IPS-NIHi7 (cell line): ENCODE measurements around the gene UCKL1.
A peak's percentile ranks its signal among the peaks of the same experiment; 100 is the strongest.
"Not testable (repeated sequence)": the region's sequence is repeated elsewhere in the genome, so short reads cannot be mapped to it uniquely, and the experiment has no call there.

Experiments
- DNase-seq: peaks from one replicate; pipeline ENCODE4 v3.0.0; 2012; ENCODE audit warnings: mixed read lengths; ENCODE audit errors: extremely low spot score

Gene UCKL1

DNA sequence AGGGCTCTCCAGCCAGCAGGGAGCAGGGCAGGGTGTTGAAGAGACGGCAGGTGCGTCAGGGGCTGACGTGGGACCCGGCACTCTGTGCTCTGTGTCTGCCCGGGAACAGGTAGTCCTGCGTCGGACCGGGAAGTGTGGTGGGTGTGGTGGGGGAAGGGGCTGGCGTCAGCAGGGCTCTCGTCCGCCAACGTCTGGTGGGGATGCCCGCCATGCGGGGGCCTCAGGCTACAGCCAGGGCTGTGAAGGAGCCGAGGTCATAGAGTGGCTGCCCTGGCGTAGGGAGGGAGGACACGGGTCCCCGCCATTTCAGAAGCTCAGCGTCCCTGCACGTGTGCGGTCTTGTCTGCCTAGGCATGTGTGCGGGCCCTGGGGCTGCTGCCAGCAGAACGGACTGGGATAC, 36.0 kb downstream of the UCKL1 start:
- DNase-seq: no peak

DNA sequence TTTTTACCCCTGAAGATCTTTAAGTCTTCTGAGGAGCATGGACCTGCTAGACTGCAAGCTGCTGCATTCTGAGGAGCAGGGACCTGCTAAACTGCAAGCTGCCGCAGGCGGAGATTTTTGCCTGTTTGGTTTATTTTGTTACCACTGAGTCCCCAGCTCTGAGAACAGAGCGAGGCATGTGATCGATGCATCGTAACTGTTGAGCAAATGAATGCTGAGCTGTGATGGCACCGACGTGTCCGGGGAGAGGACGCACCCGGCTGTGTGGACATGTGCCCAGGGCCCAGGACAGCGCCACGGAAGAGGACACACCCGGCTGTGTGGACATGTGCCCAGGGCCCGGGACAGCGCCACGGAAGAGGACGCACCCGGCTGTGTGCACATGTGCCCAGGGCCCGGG, 37.1 kb downstream of the UCKL1 start:
- DNase-seq: no peak

DNA sequence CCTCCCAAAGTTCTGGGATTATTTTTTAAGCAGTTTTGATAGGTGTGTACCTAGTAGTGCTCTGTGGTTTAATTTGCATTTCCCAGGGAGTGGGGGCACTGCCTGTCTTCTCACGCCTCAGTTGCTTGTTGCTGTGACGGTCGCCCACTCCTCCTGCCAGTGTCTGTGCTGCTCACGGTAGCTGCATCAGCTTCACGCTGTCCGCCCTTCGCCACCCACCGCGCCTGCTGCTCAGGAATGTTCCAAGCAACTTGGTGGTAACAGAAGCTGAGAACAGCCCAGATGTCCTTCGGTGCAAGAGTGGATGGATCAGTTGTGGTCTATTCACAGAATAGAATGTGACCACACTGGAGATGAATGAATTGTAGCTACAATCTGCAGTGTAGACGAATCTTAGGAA, 38.4 kb downstream of the UCKL1 start:
- DNase-seq: no peak

DNA sequence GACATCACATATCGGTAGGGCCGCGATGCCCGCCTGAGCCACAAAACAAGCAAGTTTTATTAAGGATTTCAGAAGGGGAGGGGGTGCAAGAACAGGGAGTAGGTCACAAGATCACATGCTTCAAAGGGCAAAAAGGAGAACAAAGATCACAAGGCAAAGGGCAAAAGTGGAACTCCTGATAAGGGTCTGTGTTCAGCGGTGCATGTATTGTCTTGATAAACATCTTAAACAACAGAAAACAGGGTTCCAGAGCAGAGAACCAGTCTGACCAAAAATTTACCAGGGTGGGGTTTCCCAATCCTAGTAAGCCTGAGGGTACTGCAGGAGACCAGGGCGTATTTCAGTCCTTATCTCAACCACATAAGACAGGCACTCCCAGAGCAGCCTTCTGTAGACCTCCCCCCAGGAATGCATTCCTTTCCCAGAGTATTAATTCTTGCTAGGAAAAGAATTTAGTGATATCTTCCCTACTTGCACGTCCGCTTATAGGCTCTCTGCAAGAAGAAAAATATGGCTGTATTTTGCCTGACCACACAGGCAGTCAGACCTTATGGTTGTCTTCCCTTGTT, 39.8 kb downstream of the UCKL1 start:
- DNase-seq: not testable (repeated sequence)

DNA sequence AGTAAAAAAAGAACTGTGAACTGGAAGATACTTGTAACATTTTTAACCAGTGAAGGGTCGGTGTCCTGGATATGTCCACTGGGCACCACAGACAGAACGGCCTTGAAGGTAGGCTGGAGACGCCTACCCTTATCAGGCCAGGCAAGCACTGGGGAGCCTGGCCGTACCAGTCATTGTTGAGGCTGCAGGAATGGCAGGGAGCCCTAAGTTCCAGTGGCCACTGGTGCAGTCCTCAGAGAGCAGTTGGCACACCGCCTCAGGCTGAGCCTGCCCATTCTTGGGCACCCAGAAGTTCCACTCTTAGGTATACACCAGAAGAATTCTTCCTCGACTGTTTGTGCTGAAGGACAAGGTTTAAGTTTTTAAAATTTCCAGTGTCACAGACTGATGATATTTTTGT, 40.7 kb downstream of the UCKL1 start:
- DNase-seq: no peak

DNA sequence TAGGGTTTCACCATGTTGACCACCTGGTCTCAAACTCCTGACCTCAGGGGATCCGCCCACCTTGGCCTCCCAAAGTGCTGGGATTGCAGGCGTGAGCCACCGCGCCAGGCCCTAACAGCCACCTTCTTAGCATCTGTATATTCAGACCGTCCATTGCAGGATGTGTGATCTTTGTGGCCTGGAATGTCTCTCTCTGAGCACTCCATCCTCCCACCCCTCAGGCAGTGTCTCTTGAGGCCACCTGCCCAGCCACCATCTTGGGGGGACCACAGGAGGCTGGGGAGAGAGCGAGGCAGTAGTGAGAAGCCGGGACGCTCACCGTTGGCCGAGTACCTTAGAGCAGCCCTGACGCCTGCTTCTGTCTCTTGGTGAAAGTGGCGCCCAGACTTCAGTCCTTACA, 42.4 kb downstream of the UCKL1 start:
- no peak for DNase-seq

DNA sequence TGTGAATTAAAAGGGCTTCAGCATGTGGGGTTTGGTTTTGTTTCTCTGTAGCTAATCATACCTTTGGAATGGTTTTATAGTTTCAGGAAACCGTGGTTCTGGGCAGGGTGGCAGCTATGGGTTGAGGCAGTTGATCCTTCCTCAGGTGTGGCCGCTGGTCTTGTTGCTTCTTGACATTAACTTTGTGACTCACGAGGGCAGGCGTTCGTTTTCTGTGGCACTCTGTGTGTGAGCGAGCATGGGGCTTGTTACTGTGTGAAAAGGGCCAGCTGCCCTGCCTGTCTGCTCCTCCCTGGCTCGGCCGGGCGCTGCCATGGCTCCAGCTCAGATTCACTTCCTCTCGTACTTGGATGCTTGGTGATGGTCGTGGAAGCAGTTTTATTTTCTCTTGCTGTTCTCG, 45.0 kb downstream of the UCKL1 start:
- no peak for DNase-seq

DNA sequence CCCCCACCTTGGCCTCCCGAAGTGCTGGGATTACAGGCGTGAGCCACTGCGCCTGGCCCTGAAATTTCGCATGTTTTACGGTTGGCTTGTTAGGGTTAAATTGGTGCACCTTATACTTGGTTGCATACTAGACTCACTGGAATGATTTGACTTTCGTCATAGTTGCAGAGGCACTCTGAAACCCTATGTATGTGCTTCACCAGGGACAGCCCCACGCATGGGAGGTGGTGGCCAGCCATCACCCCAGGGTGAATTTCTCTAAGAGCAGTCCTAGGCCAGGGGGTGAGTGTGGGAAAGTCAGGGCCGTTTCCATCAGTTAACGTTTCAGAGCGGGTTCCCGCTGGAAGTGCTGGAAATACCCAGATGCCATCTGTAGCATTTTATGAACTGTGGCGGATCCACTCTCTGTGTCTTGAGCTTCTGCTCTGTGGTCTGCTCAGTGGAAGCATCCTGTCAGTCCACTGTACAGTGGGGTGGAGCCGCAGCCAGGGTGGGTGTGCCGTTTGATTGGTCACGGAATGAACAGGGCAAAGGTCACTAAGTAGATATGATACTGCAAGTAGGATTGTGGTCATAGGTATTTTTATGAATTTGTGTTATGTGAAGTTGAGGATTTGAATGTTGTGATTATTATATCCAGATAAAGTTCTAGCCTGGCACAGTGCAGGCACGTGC, 48.1 kb downstream of the UCKL1 start:
- DNase-seq: no peak

DNA sequence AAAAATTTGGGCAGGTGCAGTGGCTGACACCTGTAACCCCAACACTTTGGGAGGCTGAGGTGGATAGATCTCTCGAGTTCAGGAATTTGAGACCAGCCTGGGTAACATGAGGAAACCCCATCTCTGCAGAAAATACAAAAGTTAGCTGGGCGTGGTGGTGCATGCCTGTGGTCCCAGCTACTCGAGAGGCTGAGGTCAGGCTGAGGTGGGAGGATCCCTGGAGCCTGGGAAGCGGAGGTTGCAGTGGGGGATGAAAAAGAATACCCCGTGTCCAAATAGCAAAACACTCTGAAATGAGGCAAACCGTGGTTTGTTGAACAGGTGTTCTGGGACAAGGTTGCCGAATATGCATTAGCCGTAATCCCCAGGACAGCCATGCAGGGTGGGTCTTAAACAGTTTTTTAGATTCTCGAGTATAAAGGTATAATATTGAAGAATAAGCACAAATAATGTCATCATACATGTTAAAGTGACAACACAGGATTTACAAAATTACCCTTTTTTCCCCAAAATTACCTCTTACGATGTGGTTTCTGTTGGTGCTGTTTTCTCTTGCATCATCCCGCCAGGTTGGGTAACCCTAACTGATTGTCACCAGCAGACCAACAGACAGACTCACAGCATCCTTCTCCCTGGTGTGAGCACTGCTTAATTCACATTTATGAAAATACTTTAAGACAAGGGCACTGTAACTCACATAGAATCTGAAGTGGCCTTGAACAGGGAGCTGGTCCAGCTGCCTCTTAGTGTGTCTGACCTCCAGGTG, 52.2 kb downstream of the UCKL1 start:
- DNase-seq: no peak

DNA sequence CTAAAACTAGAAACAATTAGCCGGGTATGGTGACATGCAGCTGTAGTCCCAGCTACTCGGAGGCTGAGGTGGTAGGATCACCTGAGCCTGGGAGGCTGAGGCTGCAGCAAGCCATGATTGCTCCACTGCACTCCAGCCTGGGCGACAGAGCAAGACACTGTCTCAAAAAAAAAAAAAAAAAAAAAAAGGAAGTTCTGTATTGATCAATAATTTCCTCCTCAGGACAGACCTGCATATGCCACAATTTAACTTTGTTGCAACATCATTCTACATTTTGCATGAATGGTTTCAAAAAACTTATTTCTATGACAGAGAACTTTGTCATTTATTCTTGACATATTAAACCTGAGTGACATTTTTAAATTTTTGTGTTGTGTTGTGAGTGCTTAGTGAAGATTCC, 55.8 kb downstream of the UCKL1 start:
- DNase-seq: no peak

DNA sequence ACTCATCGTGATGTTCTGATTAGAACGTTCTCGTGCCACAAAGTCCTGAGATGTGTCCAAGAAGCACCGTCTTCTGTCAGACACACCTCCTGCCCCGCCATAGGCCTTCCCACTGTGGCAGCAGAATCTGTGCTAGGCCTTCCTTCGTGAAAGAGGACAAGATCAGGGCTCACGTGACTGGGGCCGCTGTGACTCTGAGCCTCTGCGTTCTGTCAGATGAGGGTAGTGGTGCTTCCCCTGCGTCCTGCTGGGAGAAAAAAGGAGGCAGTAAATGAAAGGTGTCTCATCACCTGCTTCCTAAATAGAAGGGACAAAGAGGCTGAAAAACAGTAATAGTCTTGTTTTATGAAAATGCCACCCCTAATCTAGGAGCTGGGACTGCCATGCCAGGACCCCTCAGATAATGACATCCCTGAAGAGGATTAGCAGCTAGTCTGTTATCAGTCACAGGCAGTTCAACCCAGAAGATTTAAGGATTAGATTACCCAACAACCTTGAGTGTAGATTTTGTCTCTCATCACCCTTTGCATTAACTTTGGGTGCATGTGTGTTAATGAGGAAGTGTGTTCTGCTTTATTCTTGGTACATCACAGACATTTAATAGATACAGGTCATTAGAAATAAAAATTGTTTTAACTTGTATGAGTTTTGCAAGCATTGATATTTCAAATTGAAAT, 57.2 kb downstream of the UCKL1 start:
- DNase-seq: no peak

DNA sequence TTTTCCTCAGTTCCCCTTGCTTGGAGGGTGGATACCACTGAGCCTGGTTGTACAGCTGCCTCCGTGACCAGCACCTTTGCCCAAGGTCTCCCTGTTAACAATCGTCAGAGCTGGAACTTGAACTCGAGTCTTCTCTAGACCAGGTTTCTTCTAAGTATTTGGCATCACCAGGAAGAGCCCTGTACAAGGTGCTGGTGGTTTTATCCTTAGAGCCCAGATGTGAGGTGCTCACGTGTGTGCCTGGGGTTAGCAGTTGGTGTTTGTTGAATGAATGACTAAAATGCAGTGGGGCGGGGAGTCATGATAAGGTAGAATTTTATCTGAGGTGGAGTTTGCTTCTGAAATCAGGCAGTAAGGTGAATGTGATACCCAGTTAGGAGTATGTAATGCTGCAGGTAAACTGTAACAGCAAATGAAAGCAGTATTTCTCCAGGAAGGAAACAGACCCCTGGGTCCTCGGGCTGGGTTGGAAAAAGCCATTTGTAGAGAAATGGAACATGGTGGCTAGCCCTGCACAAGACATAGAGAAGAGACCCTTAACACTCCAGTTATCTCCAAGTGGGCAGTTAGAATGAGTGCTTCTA, 58.1 kb downstream of the UCKL1 start:
- DNase-seq: no peak

DNA sequence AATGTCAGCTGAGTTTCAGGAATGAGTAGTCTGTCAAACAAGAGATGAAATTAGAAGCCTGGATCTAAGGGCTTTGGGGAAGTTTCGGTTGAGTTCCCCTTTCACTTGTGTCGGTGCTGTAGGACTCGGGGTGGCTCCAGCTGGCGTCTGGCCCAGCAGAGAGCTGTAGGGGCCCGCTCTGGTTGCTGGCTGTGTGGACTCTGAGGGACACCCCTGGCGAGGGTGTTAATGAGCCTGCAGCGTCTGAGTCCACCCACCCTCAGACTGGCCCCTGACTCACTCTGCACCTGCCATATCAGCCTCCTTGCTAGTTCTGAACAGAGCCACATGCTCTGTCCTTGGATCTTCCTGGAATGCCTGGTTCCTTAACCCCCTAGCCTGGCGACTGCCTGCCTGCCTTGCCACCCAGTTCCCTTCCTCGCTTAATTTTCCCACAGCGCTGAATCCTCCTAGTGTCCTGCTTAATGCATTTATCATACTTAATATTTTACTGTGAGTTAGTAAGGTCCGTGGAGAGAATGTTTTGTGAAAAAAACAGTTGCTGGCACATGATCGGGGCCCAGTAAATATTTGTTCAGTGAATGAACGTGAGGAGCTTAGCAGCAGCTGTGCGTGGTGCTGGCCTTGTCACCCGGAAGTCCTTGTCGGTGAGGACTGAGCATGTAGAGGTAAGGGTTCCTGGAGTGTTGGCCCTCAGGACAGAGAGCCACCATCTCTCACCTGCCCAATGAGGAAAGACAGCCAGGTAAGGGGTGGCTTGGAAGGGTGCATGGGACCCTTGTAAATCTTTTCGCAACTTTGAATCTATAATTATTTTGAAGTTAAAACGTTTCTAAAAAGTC, 59.7 kb downstream of the UCKL1 start:
- peak; percentile 51 for DNase-seq

DNA sequence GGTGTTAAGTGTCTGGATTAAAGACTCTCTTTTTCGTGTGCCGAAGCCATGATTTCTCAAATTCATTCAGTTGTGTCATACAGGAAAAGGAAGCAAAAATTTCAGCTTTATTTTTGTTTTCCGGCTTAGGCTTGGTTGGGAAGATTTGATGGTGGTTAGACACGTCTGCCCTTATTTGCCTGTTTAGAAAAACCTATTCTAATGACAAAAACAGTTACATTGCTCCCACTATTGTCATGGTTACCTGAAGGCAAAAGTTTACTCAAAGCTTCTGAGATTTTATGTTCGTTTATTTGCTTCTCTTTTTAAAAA, 60.3 kb downstream of the UCKL1 start:
- no peak for DNase-seq

DNA sequence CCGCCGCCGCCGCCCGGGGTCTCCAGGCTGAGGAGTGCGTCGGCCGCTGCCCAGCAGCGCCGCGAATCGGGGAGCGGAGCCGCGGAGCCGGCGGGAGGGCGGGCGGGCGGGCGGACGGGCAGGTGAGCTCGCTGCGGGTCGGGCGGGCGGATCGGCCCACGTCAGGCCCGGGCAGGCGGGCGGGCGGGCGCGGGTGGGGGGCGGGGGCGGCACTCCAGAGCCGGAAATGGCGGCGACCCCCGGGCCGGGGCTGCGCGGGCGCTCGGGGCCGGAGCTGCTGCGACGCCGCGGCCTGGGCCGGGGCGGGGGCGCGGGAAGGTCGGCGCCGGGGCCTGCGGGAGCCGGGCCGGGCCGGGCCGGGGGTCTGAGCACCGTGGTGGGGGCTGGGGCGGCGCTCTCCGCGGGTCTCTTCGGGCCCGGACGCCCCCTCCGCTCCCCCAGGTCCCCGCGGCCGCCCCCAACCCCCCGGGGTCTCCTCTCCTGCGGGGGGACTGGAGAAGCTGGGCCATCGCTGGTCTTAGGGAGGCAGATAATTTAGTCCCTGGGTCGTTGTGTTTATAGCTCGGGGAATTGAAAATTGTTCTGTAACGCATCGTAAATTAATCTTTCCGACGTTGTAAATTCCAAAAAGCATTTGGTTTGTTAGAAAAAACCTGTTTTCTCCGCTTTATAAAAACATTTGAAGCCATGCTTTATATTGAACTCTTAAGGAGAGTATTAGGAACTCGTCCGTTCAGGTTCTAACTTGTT, 60.8 kb downstream of the UCKL1 start:
- no peak for DNase-seq

DNA sequence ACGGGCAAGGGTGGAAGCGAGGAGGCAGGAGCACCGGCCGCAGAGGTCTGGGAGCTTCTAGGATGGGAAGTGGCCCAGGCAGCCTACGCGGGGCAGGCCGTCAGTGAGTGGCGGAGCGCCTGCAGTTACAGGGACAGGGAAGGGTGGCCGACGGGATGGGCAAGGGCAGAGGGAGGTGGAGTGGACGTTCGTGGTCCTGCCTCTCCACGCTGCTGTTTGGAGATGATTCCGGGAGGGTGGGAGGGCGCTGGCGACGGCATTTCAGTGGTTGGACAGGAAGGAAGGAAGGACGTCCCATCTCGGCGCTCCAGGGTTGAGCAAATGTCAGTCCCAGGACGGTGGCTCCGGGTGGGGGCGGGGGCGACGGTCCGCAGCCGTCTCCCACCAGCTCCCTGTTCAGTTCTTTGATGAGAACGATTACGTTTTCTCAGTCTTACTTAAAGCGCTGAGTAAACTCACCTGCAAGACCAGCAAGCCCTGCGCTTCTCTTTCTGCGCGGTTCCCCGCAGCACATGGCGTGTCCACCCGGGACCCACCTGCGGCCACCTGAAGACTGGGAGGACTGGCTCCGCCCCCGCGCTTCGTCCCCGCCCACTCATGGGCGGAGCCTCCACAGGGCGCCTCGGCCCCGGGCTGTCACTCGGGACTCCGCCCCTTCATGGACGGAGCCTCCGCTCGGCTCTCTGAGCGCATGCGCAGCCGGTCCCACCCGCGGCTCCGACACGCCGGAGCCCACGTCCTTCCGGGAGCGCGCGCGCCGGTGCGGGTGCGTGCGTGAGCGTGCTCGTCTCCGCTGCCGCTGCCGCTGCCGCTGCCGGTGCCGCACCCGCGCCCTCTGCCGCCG, 61.6 kb downstream of the UCKL1 start, which contains the start of gene DNAJC5:
TSS of gene DNAJC5 (plus strand) at position 769 of the 844 bp plus-strand sequence. CDS start 33,220 bp downstream, outside the sequence.
- DNase-seq: peak; percentile 100

DNA sequence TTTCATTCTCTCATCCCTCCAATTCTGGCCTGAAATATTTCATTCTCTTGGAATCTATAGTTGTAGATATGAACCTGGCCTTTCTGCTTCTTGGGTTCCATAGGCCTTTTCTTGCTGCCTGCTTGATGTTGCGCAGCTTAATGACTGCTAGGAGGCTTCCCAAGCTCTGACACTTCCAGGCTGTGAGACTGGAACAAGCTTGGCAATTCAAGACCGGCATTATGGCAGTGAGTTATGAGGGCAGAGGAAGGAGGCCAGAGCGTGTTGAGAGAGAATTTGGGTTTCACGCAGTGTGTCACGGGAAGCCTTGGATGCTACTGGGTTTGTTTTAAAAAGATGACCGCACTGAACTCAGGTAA, 62.2 kb downstream of the UCKL1 start:
- DNase-seq: no peak

DNA sequence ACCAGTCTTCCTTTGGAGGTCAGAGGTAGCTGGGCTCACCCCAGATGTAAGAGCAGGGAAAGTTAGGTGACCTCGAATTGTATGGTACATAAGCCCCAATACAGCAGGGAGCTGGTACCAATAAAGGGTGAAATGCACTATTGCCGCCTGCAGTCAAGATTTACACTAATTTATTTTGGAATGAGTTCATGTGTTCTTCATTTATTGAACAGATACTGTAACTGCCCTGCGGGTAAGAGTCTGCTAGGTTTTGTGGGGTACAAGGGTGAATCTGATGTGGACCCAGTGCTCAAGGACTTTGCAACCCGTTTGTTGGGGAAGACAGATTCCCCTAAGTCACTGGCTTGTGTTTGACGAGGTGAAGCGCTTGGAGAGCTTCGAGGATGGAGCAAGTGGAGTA, 63.8 kb downstream of the UCKL1 start:
- DNase-seq: no peak

DNA sequence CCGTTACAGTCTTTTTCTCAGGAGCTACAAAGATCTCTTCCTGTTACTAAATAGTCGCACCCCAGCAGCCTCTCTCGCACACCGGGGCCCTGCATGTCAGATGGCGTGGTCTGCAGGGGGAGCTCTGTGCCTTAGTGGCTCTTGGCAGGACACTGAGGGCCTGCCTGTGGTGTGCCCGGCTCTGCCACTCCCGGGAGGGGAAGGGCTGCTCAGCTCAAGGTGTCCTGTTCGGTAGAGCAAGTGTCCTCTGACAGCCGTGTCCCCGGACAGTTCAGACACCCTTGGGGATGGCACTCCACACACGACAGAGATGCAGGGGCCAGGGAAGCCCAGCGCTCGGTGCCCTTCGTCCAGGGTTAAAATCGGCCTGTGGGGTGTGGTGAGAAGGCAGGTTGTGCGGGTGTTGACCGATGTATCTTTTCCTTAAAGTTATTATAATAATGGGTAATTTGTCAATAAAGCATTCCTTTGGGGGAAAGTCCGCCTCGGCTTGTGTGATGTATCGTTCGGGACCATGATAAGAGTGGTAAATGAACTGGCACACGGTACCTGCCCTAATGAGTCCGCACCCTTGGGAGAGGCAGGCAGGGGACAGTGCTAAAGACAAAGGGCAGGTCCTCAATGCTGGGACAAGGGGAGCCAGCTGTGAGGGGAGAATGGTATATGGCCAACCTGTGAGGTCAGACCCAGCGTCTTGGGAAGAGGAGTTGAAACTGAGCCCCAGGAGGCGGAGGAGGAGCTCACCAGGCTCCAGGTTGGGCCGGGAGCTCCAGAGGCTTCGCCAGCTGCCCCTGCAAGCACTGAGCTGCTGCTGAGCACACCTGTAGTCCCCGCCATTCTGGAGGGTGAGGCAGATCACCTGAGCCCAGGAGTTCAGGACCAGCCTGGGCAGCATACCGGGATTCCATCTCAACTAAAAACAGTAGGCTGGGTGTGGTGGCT, 64.9 kb downstream of the UCKL1 start:
- no peak for DNase-seq
